NCI-H1417 (cell line): ENCODE results near the gene CORO2A.
A peak's percentile ranks its signal among the peaks of the same experiment; 100 is the strongest.

Source experiments
- DNase-seq, 3 experiments: peaks; one replicate each; lab custom pipeline; 2025; lab: John Stamatoyannopoulos, UW

CORO2A gene

GRCh38 chr9:98219364-98219716 is 26.9 kb upstream of the CORO2A start:
- DNase-seq: no peak

GRCh38 chr9:98218562-98219363 is 26.3 kb upstream of the CORO2A start:
- DNase-seq: no peak

- no peak for DNase-seq
These were observed 24.8 kb upstream of the CORO2A start for GRCh38 chr9:98217255-98217654.

GRCh38 chr9:98216391-98216790 is 24.0 kb upstream of the CORO2A start:
- no peak for DNase-seq

GRCh38 chr9:98215821-98216220 is 23.4 kb upstream of the CORO2A start:
- peak in 1 of 3 experiments; percentile 49 for DNase-seq

- DNase-seq: no peak
These were observed 22.8 kb upstream of the CORO2A start for GRCh38 chr9:98215271-98215670.

GRCh38 chr9:98214811-98215210 is 22.4 kb upstream of the CORO2A start:
- no peak for DNase-seq

GRCh38 chr9:98211260-98211659 is 18.8 kb upstream of the CORO2A start:
- DNase-seq: no peak

GRCh38 chr9:98210435-98210834 is 18.0 kb upstream of the CORO2A start:
- no peak for DNase-seq

GRCh38 chr9:98209530-98209929 is 17.1 kb upstream of the CORO2A start:
- DNase-seq: no peak

GRCh38 chr9:98208635-98209034 is 16.2 kb upstream of the CORO2A start:
- DNase-seq: no peak

- DNase-seq: no peak
These were observed 15.2 kb upstream of the CORO2A start for GRCh38 chr9:98207606-98208005.

GRCh38 chr9:98206754-98207153 is 14.3 kb upstream of the CORO2A start:
- no peak for DNase-seq

GRCh38 chr9:98204692-98205091 is 12.3 kb upstream of the CORO2A start:
- no peak for DNase-seq

- DNase-seq: no peak
These were observed 10.7 kb upstream of the CORO2A start for GRCh38 chr9:98203153-98203552.

- no peak for DNase-seq
These were observed 9.8 kb upstream of the CORO2A start for GRCh38 chr9:98202252-98202651.

- DNase-seq: no peak
These were observed 9.3 kb upstream of the CORO2A start for GRCh38 chr9:98201749-98202148.

GRCh38 chr9:98201102-98201501 is 8.7 kb upstream of the CORO2A start:
- no peak for DNase-seq

- DNase-seq: no peak
These were observed 7.1 kb upstream of the CORO2A start for GRCh38 chr9:98199388-98200033.

- DNase-seq: no peak
These were observed 3.2 kb upstream of the CORO2A start for GRCh38 chr9:98195671-98196070.

GRCh38 chr9:98193336-98193944 is 1.0 kb upstream of the CORO2A start:
- DNase-seq: no peak

- DNase-seq: peak in 2 of 3 experiments; percentile 68 to 74
These were observed 550 bp downstream of the CORO2A start for GRCh38 chr9:98191671-98192502.
